Small intestine (tissue), 16 donors: ENCODE data around the gene ERCC6L. TPM values are rescaled to one million over a fixed set of nuclear protein-coding genes. Genes with fewer than 3 reads are reported as not detected.

Experiments
- DNase-seq, 2 donors: peaks; one replicate each; pipeline versions ENCODE4 v3.0.0 to v3.0.0-alpha.2; 2013
- FAIRE-seq: peaks from 2 replicates; lab custom pipeline; 2012; peaks lifted over from hg19 to GRCh38; lab: Jason Lieb, UNC
- H3K27ac ChIP-seq, 3 donors: one replicate each; pipeline ENCODE4 v1.5.1; 2013; ENCODE audit warnings: low read length in 2 of 3, mild to moderate bottlenecking in 2 of 3, control low read depth in 1 of 3, inconsistent platforms in 1 of 3, low read depth in 1 of 3, moderate library complexity in 1 of 3
- H3K27me3 ChIP-seq, 3 donors: one replicate each; pipeline ENCODE4 v1.6.1; 2013; ENCODE audit warnings: low read length in 3 of 3, inconsistent platforms in 1 of 3; ENCODE audit not compliant: control insufficient read depth in 3 of 3, insufficient read depth in 3 of 3
- H3K36me3 ChIP-seq, 3 donors: one replicate each; pipeline ENCODE4 v1.6.1; 2013; ENCODE audit warnings: low read length in 3 of 3, inconsistent platforms in 1 of 3, low read depth in 1 of 3, mild to moderate bottlenecking in 1 of 3, moderate library complexity in 1 of 3; ENCODE audit not compliant: control insufficient read depth in 3 of 3, insufficient read depth in 2 of 3
- H3K4me1 ChIP-seq, 3 donors: one replicate each; pipeline ENCODE4 v1.6.1; 2013; ENCODE audit warnings: low read length in 2 of 3, inconsistent platforms in 1 of 3, low read depth in 1 of 3, mild to moderate bottlenecking in 1 of 3, moderate library complexity in 1 of 3; ENCODE audit not compliant: control insufficient read depth in 3 of 3, insufficient read depth in 2 of 3
- H3K4me3 ChIP-seq, 3 donors: one replicate each; pipeline ENCODE4 v1.5.1; 2013; ENCODE audit warnings: low read length in 3 of 3, control low read depth in 1 of 3, inconsistent platforms in 1 of 3, low read depth in 1 of 3, mild to moderate bottlenecking in 1 of 3, moderate library complexity in 1 of 3
- H3K9me3 ChIP-seq, 2 donors: one replicate each; pipeline ENCODE4 v1.6.1; 2013; ENCODE audit warnings: low read depth in 1 of 2, low read length in 1 of 2; ENCODE audit not compliant: control insufficient read depth in 2 of 2, insufficient read depth in 1 of 2
- WGBS, 3 donors: extraction: QIAGEN DNeasy Blood & Tissue Kit; methylation state at CpG; one replicate each; pipeline ENCODE4 v1.1.7; 2013; 5-methylcytosine and 5-hydroxymethylcytosine counted together
- long read RNA-seq, 10 donors: transcript quantifications; one replicate each; lab custom pipeline, GENCODE V29; 2026
- polyA plus RNA-seq, 4 donors: library from polyadenylated mRNA; stranded (reverse) in 3 of 4; unstranded in 1 of 4; fragments of 200-250 nt in 3 of 4; fragments of 120-200 nt in 1 of 4; gene quantifications; one replicate each; pipeline versions ENCODE4 v1.2.1 to v1.2.3, GENCODE V29; 2013
- donor health status: healthy with polysubstance abuse.
- donor health status: control.
- donor health status: control.
- donor health status: Bipolar disorder and iron deficiency.
- donor health status: healthy.

The ERCC6L gene
- polyA plus RNA-seq, result 1 to 10 TPM in 2 of 4 donors, under 1 TPM in 1, not detected in 1; 0.27 to 2.6 (median 1.6) TPM
- long read RNA-seq, donor 1, full-length matches to known transcripts, result 1 of 1 reads
- long read RNA-seq, donor 1, partial matches to known transcripts, result 0 of 1 reads
- long read RNA-seq, donor 1, other reads (novel, unspliced or antisense), result 0 of 1 reads
- long read RNA-seq, donor 2, result 0 reads
- long read RNA-seq, donor 3, result 0 reads
- long read RNA-seq, donor 4, result 0 reads
- long read RNA-seq, donor 5, full-length matches to known transcripts, result 1 of 1 reads
- long read RNA-seq, donor 5, partial matches to known transcripts, result 0 of 1 reads
- long read RNA-seq, donor 5, other reads (novel, unspliced or antisense), result 0 of 1 reads
- long read RNA-seq, donor 6, result 0 reads
- long read RNA-seq, donor 7, full-length matches to known transcripts, result 1 of 1 reads
- long read RNA-seq, donor 7, partial matches to known transcripts, result 0 of 1 reads
- long read RNA-seq, donor 7, other reads (novel, unspliced or antisense), result 0 of 1 reads
- long read RNA-seq, donor 8, result 0 reads
- long read RNA-seq, donor 9, result 0 reads
- long read RNA-seq, donor 10, full-length matches to known transcripts, result 2 of 2 reads
- long read RNA-seq, donor 10, partial matches to known transcripts, result 0 of 2 reads
- long read RNA-seq, donor 10, other reads (novel, unspliced or antisense), result 0 of 2 reads

GRCh38 chrX:72238721-72239475 lies at the start of gene ERCC6L:
TSS of gene ERCC6L (minus strand) at chrX:72239027. CDS start at chrX:72238911, 116 bp downstream.
- FAIRE-seq, result no peak
- Histone ChIP-seq H3K4me3 (peak within 1 kb of the TSS; percentile 15 to 39 (median 24)), H3K27me3 (no peaks in the 10 kb centered on the region), H3K9me3 (no peaks in the 10 kb centered on the region), H3K4me1 (no peaks in the 10 kb centered on the region), H3K27ac (peak within 1 kb of the TSS in 2 of 3 donors; percentile 24 to 28), H3K36me3 (no peaks in the 10 kb centered on the region)
- 1 to 28% (median 18%) methylated on average over 24 to 59 of the region's 59 CpGs for WGBS, 3 donors
- peak; percentile 84 to 91 for DNase-seq

- no peaks in the 10 kb centered on the region for H3K4me1 ChIP-seq
- no peak for DNase-seq
- WGBS, 3 donors, result 90 to 97% (median 95%) methylated on average over 1 of the region's 1 CpG
- no peaks in the 10 kb centered on the region for H3K36me3 ChIP-seq
- H3K4me3 ChIP-seq, result no peak overlapping the region
- no peak for FAIRE-seq
- H3K27ac ChIP-seq, result no peak overlapping the region
- no peaks in the 10 kb centered on the region for H3K27me3 ChIP-seq
- H3K9me3 ChIP-seq, result no peaks in the 10 kb centered on the region
Observed at GRCh38 chrX:72282302-72282701, 43.5 kb upstream of the ERCC6L start.

DNA sequence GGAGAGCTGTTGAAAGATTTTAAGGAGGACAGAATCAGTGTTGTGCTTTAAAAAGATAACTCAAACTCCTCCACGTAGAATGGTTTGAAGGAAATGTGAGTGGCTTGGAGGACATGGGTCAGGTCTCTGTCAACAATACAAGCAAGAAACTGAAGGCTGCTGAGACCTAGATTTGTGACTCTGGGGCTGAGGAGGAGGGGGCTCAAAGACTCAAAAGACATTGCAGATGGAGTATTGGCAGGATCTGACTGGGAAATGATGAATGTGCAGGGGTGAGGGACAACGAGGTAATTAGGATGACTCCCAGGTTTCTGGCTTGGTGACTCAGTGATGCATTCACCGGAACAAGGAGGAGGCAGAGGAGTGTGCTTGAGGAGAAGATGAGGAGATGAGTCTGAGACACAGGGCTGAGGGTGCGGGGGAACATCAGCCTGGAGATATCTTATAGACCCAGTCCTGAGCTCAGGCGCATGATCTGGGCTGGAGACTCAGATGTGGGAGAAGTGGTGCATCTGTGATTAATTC lies 41.6 kb upstream of the ERCC6L start:
- Histone ChIP-seq H3K36me3 (no peaks in the 10 kb centered on the region), H3K27ac (no peak overlapping the region), H3K4me3 (no peak overlapping the region), H3K9me3 (no peaks in the 10 kb centered on the region), H3K27me3 (no peaks in the 10 kb centered on the region), H3K4me1 (no peaks in the 10 kb centered on the region)
- no peak for DNase-seq
- FAIRE-seq, result no peak
- WGBS, 3 donors, result 62 to 71% (median 70%) methylated on average over 5 of the region's 5 CpGs

DNA sequence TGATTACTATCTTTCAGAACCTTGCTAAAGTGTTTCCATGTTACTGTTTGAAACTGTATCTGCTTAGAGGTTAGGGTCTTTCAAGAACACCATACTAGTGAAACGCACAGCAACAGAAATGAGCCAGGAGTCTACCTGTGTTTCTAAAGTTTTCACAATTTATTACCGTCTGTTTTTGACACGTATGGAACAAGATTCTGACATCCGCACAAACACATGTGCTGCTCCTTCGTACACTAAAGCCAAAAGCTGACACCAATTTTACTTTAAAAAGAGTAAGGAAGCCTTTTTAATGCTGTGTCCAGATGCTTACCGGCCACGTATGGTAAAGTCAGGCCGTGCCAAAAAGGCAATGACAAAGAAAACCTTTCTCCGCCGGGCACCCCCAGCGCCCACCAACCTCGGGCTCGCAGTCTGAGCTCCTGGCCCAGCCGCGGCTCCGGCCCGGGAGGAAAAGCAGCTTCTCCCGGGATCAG lies 37.7 kb upstream of the ERCC6L start:
- Histone ChIP-seq H3K27me3 (no peaks in the 10 kb centered on the region), H3K4me3 (peak overlapping the region; percentile 76 to 90 (median 89)), H3K36me3 (peaks cover 5 to 20% (median 14%) of the 10 kb centered on the region in 3 donors), H3K9me3 (no peaks in the 10 kb centered on the region), H3K4me1 (no peaks in the 10 kb centered on the region), H3K27ac (peak overlapping the region; percentile 69 to 90 (median 80))
- no peak for FAIRE-seq
- DNase-seq, result no peak
- 0% methylated on average over 18 of the region's 18 CpGs for WGBS, 3 donors

DNA sequence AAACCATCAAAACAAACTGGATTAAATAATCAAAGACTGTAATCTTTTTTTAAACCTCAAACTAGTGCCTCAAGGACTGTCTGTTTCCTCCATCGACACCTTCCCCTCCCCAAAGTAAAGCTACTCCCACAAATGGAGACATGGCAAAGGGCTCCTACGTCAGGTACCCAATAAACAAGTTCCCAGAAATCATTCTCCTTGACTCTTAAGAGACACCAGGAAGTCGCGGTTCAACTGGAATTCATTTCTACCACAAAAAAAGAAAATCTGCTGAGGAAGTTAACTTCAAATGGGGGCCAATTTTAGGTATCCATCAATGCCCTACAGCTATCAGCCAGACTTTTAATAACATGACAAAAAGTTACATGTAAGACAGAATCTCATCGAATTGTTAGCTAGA lies 35.7 kb upstream of the ERCC6L start:
- Histone ChIP-seq H3K4me3 (no peak overlapping the region), H3K9me3 (no peaks in the 10 kb centered on the region), H3K27ac (peak overlapping the region in 1 of 3 donors; percentile 6), H3K27me3 (no peaks in the 10 kb centered on the region), H3K4me1 (no peaks in the 10 kb centered on the region), H3K36me3 (peaks cover 8 to 32% (median 16%) of the 10 kb centered on the region in 3 donors)
- DNase-seq (no peak), FAIRE-seq (no peak)
- WGBS, 3 donors, result 23 to 42% (median 37%) methylated on average over 5 of the region's 5 CpGs

DNA sequence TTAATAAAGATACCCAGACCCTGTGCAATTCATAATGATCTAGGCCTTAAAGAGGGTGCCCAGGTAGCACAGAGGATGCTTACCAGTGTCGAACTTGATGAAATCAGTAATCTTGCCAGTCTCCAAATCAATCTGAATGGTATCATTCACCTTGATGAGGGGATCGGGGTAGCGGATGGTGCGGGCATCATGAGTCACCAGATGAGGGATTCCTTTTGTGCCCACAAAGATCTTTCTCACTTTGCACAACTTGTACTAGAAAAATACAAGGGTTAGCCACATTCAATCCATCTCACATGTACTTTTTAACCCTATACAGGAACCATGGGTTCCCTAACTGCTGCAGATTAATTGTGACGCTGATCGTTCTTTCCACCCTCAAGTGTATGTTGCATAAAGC lies 34.9 kb upstream of the ERCC6L start:
- DNase-seq, result no peak
- no peaks in the 10 kb centered on the region for H3K9me3 ChIP-seq
- WGBS, 3 donors, result 78 to 85% (median 84%) methylated on average over 5 to 6 of the region's 6 CpGs
- no peaks in the 10 kb centered on the region for H3K4me1 ChIP-seq
- H3K27ac ChIP-seq, result no peak overlapping the region
- peaks cover 8 to 32% (median 21%) of the 10 kb centered on the region in 3 donors for H3K36me3 ChIP-seq
- H3K27me3 ChIP-seq, result no peaks in the 10 kb centered on the region
- H3K4me3 ChIP-seq, result no peak overlapping the region
- FAIRE-seq, result no peak

- no peaks in the 10 kb centered on the region for H3K27me3 ChIP-seq
- no peak overlapping the region for H3K4me3 ChIP-seq
- no peak for FAIRE-seq
- 23 to 60% (median 54%) methylated on average over 3 of the region's 3 CpGs for WGBS, 3 donors
- H3K9me3 ChIP-seq, result no peaks in the 10 kb centered on the region
- peak in 1 of 2 donors; percentile 27 for DNase-seq
- H3K27ac ChIP-seq, result no peak overlapping the region
- no peaks in the 10 kb centered on the region for H3K4me1 ChIP-seq
- H3K36me3 ChIP-seq, result peaks cover 9 to 36% (median 21%) of the 10 kb centered on the region in 3 donors
Observed at GRCh38 chrX:72272868-72273267, 34.0 kb upstream of the ERCC6L start.

GRCh38 chrX:72271812-72272211 lies 33.0 kb upstream of the ERCC6L start:
- DNase-seq, result no peak
- WGBS, 3 donors, result 68 to 72% (median 70%) methylated on average over 3 of the region's 3 CpGs
- H3K4me1 ChIP-seq, result no peaks in the 10 kb centered on the region
- H3K36me3 ChIP-seq, result peaks cover 10 to 44% (median 21%) of the 10 kb centered on the region in 3 donors
- H3K4me3 ChIP-seq, result no peak overlapping the region
- H3K27me3 ChIP-seq, result no peaks in the 10 kb centered on the region
- no peaks in the 10 kb centered on the region for H3K9me3 ChIP-seq
- no peak overlapping the region for H3K27ac ChIP-seq
- no peak for FAIRE-seq
